Measurements from ENCODE around the gene HSD11B1.
A peak's percentile ranks its signal among the peaks of the same experiment; 100 is the strongest.
"Not testable (repeated sequence)": the region's sequence is repeated elsewhere in the genome, so short reads cannot be mapped to it uniquely, and the experiment has no call there.

The HSD11B1 gene

DNA sequence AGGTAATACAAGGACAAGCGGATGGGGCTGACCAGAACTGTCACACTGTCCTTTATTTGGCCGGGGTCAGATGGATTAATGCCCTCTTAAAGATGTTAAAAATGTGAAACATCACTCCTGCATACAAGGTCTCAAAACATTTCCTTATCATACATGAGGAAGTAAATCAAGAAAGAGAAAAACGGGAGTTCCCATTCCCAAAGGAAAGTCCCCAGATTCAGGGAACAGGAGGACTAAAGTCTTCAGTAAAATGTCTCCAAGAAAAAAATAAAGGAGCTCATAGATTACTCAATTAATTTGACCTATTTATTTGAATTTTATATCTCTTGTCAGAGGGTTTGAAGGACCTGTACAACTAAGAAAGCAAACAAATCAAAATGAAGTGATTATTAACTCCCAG is 13.4 kb upstream of the HSD11B1 start:
- DNase-seq (ENCODE audit: low read depth, low spot score), result no peak

DNA sequence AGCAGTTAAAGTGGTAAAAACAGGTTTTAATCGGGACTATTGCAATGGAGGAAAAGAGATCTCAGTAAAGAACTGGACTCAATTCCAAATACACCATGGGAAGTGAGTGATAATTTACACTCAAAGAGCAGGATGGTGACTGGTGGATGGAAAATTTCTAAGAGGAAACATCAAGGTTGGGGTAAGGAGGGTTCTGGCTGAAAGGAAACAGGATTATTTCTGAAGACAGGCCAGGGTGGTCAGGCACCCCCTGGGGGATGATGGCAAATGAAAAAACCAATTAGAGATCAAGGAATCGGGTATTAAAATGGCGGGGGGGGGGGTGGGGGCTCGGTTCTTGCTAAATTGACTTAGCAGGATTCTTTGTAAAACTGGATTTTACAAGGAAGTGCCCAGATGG is 12.3 kb upstream of the HSD11B1 start:
- no peak for DNase-seq (ENCODE audit: low read depth, low spot score)

GRCh38 chr1:209692745-209693504 is 11.7 kb upstream of the HSD11B1 start:
- peak; percentile 39 for DNase-seq (ENCODE audit: low read depth, low spot score)

- DNase-seq (ENCODE audit: low read depth, low spot score), result no peak
Measured at GRCh38 chr1:209696673-209697072, 8.0 kb upstream of the HSD11B1 start.

- DNase-seq (ENCODE audit: low read depth, low spot score), result no peak
Measured at GRCh38 chr1:209697126-209697525, 7.5 kb upstream of the HSD11B1 start.

GRCh38 chr1:209700686-209701085 is 4.0 kb upstream of the HSD11B1 start:
- DNase-seq (ENCODE audit: low read depth, low spot score), result not testable (repeated sequence)

GRCh38 chr1:209702832-209703231 is 1.8 kb upstream of the HSD11B1 start:
- DNase-seq (ENCODE audit: low read depth, low spot score), result no peak

GRCh38 chr1:209703834-209704504 is 677 bp upstream of the HSD11B1 start:
- DNase-seq (ENCODE audit: low read depth, low spot score), result no peak

DNA sequence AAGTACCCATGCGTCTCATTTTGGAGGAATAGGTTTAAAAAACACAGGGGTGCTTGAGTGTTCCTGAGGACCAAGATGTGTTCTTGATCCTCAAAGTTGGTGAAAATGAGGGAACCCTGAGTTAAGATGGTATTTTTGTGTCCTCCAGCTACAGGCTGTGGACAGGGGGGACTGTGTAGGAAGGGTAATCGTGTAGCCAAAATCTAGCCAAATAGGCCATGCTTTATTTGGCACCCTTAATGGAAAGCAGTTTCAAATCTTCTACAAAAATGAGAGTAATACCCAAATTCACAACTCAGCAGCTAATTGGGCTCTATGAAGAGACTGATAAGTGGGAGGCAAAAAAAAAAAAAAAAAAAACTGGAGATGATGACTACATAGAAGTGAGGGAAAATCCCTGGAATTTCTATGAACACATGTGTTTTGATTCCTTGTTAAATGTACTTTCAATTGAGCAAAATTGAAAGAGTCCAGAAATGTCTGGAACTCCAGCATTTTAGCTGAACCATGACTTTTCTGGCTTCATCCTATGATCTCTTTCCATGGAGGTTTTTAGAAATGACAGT is 470 bp downstream of the HSD11B1 start:
- DNase-seq (ENCODE audit: low read depth, low spot score), result no peak

- DNase-seq (ENCODE audit: low read depth, low spot score), result no peak
Measured at GRCh38 chr1:209706622-209707021, 2.0 kb downstream of the HSD11B1 start.

DNA sequence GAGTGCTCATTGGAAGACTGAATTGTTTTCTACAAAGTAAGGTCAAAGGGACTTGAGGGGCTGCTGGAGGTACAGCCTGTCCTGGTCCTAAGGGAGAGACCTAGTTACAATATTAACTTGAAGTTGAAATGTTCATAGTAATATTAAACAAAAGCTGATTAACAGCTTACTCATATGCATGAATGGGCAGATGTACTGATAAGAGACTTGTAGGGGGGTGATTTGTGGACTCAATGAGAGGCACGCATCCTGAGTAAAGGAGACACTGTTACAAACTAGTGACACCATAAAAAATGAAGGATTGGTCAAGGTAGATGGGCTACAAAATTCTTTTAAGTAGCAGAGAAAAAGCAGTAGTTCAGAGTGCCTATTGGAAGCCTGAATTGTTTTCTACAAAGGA is 2.7 kb downstream of the HSD11B1 start:
- DNase-seq (ENCODE audit: low read depth, low spot score), result no peak

GRCh38 chr1:209708297-209708696 is 3.7 kb downstream of the HSD11B1 start:
- no peak for DNase-seq (ENCODE audit: low read depth, low spot score)

GRCh38 chr1:209710093-209710492 is 5.4 kb downstream of the HSD11B1 start:
- no peak for DNase-seq (ENCODE audit: low read depth, low spot score)

GRCh38 chr1:209710847-209711246 is 6.2 kb downstream of the HSD11B1 start:
- DNase-seq (ENCODE audit: low read depth, low spot score), result no peak

GRCh38 chr1:209714338-209714737 is 9.7 kb downstream of the HSD11B1 start:
- DNase-seq (ENCODE audit: low read depth, low spot score), result no peak

DNA sequence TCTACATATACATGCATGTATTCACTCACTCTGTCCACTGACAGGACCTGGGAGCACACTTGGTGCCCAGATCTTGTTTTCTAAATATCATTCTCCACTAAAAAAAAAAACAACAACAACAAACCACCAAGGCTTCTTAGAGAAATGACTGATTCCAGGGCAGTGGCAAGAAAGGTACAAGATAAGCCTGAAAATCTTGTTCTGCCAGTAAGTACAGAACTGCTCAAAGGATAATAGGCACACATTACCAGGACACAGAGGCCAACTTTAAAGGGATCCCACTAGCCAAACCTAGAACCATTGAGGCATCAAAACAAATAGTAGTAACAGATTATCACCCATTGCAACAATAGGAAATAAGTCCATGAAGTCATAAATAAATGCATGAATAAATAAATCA is 10.7 kb downstream of the HSD11B1 start:
- no peak for DNase-seq (ENCODE audit: low read depth, low spot score)

GRCh38 chr1:209717818-209718217 is 13.2 kb downstream of the HSD11B1 start:
- no peak for DNase-seq (ENCODE audit: low read depth, low spot score)

DNA sequence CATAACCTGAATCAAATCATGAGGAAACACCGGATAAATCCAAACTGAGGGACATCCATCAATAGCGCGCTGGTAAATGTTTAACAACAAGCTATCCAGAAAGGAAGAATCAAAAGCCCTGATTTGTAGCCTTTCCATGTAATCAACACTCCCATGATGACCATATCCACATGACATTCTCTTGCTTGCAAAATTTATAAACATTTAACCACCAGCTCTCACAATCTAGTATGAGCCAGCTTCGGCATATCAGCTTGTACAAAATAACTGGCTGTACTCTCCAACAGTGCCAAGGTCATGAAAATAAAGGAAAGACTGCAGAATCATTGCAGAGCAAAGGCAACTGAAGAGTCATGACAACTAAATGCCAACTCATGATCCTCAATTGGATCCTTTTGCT is 15.7 kb downstream of the HSD11B1 start:
- DNase-seq (ENCODE audit: low read depth, low spot score), result no peak

DNA sequence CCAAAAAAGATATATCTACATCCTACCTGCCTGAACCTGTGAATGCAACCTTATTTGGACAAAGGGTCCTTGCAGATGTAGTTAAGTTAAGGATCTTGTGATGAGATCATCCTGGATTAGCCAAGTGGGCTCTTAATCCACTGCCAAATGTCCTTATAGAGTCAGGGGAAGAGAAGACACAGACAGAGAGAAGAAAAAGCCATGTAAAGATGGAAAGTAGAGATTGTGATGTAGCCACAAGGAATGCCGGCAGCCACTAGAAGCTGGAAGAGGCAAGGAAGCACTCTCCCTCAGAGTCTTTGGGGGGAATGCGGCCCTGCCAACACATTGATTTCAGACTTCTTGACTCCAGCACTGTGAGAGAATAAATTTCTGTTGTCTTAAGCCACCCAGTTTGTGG is 16.2 kb downstream of the HSD11B1 start:
- no peak for DNase-seq (ENCODE audit: low read depth, low spot score)

GRCh38 chr1:209721323-209721722 is 16.7 kb downstream of the HSD11B1 start:
- DNase-seq (ENCODE audit: low read depth, low spot score), result no peak

- no peak for DNase-seq (ENCODE audit: low read depth, low spot score)
Measured at GRCh38 chr1:209723265-209723664, 18.6 kb downstream of the HSD11B1 start.

DNA sequence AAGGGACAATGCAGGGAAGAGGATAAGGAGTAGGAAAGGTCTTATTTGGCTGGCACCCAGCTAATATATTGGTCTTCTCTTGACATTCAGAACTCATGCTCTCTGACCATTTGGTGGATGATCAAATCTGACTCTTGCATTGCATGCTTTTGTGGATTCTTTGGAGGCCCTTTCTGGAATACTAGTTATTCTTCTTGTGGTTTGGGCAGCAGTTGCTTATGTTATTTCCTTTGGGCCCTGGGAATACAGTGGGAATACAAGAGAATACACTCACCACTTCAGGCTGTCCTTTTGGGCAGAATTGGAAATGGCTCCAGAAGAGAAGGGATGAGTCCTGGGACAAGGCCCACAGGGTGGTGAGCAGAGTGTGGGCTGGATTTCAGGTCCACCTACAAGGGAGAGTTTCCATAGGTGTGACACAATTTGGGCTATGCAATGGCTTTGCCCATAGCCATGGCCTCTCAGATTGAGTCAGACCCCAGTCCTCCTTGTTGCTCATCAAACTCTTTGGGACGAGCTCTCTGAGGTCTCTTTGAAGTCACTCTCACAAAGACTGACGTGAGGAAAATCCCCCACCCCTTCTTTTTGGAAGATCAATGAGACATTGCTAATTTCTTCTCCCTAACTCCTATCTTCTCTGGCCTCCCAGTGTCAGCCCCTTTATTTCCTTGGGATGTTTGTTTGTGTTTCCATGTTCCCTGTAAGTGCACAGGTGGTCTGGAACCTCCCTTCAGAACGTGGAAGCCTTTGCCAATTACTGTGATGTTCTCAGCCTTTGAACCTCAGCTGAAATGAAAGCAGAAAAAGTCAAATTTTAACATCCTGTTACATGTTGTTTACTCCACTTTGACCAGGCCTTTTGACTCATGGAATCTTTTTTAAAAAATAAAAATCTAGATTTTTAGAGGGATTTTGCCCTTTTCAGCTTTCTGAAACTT is 19.4 kb downstream of the HSD11B1 start:
- DNase-seq (ENCODE audit: low read depth, low spot score), result peak; percentile 25

All from activated naive CD8-positive, alpha-beta T cell treated with anti-CD3 and anti-CD28 coated beads, Interleukin-2, amount 50 U/mL, for 16 hours (primary cell).